Posterior cingulate gyrus (tissue), 11 donors: ENCODE measurements around the gene PIGM.

Experiments used
- DNase-seq, 10 donors: peaks; one replicate each; pipeline versions ENCODE4 v3.0.0 to v3.0.0-alpha.2; 2020 to 2021; ENCODE audit warnings: mixed read lengths in 3 of 10
- intact Hi-C: fragments of 100-400 bp; cut with DNase I; formaldehyde crosslinking; loops from one replicate; pipeline ENCODE4 v1.15.1; 2023

The PIGM gene

DNA sequence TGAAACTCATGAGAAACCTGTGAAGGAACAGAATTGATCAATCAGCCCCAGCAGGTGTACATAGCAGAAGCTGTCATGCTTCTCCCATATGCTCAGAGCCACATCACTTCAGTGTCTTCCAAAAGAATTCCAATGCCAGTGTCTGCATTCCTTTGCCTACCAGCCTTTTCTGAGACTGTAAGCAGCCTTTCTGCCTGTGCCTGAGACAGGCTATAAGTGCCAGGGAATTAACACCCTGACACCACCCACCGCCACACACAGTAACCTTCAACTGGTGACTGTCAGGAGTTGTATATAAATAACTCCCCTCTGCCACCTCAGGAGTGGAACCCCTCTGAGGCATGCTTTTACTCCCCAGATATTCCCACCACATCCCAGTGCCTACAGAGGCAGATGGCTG is 39.6 kb downstream of the PIGM start:
- no peak for DNase-seq
- intact Hi-C loops, result no loop called here

DNA sequence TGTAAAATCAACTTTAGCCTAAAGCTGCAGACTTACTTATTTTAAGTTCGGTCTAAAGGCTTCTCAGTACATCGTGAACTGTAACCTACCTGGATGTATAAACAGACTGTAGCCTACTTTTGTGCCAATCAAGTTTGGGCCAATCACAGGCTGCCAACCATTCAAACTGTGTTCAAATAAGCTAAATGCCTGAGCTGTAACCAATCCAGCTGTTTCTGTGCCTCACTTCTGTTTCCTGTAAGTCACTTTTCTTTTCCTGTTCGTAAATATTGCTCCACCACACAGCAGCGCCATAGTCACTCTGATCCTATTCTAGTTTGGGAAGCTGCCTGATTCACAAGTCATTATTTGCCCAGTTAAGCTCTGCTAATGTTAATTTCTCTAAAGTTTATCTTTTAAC is 40.3 kb downstream of the PIGM start:
- intact Hi-C loops, result no loop called here
- no peak for DNase-seq

DNA sequence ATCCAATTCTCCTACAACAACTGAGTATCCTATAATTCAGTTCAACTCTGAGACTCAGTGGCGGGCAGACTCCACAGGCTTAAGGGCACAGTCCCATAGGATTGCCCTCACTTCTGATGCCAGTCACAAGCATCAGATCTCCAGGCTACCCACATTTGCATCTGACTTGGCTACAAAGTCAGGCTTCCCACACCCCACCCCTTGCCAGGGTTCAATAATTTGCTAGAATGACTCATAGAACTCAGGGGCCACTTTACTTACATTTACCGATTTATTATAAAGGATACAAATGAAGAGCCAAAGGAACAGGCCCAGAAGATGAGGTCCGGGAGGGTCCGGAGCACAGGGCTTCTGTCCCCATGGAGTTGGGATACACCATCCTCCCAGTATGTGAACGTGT is 41.8 kb downstream of the PIGM start:
- no peak for DNase-seq
- intact Hi-C loops, result no loop called here

DNA sequence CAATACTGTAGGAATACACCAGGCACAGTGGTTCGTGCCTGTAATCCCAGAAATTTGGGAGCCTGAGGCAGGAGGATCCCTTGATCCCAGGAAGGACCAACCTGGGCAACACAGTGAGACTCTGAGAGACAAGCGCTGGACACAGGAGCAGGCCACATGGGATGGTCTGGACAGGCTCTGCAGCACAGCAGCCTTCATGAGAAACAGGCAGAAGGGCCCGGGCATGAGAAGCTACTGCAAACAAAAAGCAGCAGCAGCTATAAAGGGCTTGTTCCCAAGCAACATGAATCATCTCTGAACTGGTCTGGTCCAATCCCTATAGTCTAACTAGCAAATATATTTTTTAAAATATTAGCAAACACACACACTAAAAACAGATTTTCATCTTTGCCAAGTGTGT is 42.2 kb downstream of the PIGM start:
- DNase-seq, result no peak
- intact Hi-C loops, result no loop called here

DNA sequence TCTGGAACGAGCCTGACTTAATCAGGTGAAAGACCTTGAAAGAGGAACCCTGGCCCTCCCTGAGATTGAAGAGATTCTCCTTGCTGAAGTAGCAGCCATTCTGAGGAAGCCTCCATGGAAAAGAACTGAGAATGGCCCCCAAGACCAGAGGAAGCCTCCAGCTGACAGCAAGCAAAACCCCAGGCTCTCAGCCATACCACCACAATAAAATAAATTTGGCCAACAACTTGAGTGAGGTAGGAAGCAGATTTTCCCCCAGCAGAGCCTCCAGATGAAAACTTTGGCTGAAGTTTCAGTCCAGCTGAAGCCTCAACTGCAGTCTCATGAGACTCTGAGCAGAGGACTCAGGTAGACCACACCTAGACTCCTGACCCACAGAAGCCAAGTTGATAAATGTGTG is 43.8 kb downstream of the PIGM start:
- no peak for DNase-seq
- intact Hi-C loops, result no loop called here

DNA sequence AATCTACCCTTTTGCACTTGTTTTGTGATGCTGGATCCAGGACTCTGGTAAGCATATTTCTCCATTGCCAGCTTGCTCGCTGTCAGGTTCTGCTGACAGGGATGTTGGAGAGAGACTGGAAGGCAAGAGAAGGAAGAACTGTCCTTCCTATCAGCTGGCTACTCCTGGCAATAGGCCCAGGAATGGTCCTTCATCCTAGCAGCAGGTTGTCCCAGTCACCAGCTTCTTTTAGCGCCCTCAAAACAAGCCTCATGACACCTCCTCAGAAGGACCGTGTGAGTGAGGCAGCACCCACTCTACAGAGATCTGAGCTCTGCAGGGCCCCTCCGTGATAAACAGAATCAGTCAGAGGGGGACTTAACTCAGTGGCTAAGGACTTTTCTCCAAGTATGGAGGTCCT is 44.6 kb downstream of the PIGM start:
- no peak for DNase-seq
- intact Hi-C loops, result no loop called here

DNA sequence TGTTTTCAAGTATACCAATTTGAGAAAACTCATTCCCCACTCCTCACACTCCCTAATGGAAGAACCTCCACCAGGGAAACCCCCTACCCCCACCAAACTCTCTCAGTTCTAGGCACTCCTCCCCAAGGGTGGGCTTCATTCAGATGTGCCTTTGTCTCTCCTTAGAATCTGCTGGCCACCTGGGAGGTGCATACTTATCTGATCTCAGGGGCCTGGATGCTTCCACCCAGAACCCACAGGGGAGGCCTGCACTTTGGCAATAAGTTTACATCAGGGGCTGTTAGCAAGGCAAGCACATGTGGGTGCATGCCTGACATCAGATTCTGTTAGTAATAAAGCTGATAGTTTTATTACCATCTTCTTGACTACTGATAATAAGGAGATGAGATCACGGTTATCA is 45.3 kb downstream of the PIGM start:
- DNase-seq, result no peak
- intact Hi-C loops, result no loop called here

DNA sequence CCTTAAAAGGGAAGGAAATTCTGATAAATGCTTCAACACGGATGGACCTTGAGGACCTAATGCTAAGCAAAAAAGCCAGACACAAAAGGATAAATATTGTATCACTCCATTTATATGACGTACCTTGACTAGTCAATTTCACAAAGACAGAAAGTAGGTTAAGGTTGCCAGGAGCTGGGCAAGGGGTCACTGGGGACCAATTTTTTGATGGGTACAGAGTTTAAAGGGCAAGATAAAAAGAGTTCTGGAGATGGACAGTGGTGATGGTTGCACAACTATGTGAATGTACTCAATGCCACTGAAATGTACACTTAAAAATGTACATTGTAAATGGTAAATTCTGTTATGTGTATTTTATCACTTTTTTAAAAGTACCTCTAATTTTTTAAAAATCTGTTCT is 45.7 kb downstream of the PIGM start:
- DNase-seq, result no peak
- intact Hi-C loops, result no loop called here

DNA sequence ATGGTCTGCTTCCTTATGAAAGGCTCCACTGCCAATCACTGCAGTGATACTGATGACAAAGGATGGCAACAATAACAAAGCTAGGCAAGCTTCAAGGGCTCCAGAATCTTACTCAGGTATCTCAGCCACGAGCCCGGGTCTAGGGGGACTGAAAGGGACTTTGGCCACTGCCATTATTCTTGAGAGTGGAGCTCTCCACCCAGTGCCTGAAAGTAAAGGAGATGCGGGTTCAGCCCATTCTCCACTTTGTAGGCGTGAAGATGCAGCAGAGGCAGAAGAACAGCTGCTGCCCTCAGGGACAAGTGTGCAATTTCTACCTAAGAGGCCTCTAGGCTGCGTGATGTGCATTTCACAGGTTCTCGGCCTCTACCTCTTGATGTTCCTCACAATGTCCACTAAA is 46.3 kb downstream of the PIGM start:
- no peak for DNase-seq
- intact Hi-C loops, result no loop called here

DNA sequence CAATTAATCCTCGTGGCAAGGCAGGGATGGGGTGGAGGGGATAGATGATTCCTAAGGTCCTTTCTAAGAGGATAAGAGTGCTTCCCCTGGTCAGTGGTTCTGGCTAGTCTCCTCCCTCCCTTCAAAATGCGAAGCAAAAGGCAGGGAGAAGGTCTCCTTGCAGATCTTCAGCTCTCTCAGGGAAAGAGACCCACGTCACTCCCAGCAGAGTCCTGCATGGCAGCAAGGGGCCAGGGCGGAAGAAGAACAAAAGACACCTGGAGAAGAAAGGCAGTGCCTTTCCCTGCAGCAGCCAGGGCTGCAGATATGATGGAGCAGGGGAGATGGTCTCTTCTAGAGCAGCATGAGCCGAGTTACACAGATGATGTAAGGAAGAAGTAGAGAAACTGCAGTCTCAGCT is 48.1 kb downstream of the PIGM start:
- intact Hi-C loops, result no loop called here
- DNase-seq, result no peak

DNA sequence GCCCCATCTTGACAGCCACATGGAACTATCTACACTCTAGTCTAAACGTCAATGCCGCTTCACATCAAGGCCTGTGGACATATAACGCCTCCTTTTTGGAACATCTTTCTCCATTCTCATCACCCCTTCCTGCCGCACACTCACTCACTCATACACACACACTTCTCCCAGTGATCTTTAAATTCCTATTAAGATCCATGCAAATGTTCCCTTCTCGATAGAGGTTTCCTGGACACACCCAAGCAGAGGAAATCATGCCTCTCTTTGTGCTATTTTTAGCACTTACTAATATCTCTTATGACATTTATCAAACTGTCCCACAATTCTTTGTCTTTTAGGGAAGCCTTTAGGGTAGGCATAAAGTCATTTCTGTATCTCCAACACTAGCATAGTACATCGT is 49.5 kb downstream of the PIGM start:
- intact Hi-C loops, result no loop called here
- no peak for DNase-seq

DNA sequence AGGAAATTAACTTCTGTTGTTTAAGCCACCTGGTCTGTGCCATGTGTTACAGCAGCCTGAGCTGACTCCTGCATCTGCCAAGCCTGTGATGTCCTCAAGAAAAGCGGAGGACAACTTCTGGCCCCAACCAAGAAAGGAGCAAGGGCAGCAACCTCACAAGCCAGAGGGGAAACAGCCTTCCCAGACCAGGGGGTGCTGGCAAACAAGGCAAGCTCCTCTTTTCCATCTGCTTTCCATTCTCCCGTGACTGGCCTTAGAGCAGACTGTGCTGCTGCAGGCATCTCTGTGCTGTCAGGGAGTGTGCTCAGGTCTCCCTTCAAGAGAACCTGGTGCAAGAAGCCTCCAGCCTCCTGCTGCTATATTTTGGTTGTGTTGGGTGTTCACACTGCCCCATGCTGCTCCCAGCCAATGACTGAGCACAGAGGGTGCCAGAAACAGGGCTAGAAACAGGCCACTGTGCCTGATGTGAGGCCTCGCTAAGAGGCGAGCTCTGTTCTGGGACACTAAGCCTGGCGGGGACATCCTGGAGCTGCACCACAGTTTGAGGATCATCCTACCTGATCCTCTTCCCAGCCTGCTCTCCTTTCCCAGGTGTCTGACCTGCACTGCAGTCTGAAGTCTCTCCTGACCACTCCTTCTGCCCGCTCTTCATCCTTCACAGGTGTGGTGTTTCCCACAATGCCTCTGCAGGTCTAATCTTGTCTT is 50.3 kb downstream of the PIGM start:
- no peak for DNase-seq
- intact Hi-C loops, result no loop called here

DNA sequence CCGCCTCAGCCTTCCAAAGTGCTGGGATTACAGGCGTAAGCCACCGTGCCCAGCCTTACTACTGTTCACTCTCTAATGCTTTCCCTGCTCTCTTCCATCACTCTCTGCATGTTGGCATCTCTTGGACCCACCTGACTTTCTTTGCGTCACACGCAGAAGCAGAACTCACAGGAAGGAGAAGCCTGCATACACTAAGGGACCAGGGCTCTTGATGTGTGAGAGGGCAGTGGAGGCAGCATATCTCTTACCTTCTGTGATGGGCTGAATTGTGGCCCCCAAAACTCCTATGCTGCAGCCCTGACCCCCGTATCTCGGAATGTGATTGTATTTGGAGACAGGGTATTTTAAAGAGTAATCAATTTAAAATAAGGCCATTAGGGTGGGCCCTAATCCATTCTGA is 51.0 kb downstream of the PIGM start:
- DNase-seq, result no peak
- intact Hi-C loops, result no loop called here

DNA sequence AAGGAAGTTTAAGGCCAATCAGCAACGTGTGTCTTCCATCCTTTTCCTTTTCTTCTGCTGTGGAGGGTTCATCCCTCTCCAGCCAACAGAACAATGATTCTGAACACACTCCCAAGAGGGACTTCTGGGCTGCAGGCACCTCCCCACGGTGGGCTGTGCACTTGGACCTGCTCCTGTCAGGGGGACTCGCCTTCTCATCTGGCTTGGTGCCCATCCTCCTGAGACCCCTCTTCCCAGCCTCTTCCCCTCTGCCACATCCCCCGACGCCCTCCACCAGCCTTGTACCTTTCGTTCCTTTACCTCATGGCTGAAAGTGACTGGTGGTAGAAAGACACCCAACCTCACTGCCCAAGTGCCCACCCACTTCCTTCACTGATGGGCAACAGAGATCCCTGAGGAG is 51.7 kb downstream of the PIGM start:
- intact Hi-C loops, result no loop called here
- no peak for DNase-seq

DNA sequence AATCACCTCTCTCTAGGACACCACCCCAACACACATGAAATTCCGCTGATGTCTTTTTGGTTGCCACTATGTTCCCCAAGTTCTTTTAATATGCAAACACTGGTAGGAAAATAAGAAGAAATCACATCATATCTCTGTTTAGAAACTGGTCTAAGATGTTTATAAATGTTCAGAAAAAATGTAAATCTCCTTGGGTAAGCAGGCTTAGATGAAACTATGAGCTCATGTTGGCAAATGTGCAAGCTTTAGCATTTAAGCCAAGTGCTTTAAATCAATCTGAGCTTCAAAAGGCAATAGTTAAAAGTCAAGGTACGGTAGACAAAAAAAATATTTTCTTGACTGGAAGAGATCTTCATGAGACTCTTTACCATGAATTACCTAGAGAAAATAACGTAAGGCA is 52.5 kb downstream of the PIGM start:
- DNase-seq, result no peak
- intact Hi-C loops, result no loop called here

DNA sequence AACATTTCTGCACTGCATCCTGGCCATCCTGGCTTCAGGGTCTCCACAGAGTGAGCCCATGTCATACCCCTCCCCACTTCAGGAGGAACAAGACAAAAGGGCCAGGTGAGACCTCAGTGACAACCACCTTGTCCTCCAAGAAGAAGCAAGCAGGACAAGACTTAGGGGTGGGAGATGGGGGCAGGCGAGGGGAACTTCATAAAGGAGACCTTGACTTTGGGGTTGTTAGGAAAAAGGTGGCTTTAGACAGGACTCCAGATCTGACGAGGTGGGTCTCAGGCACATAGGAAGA is 53.7 kb downstream of the PIGM start:
- intact Hi-C loops, result no loop called here
- no peak for DNase-seq

DNA sequence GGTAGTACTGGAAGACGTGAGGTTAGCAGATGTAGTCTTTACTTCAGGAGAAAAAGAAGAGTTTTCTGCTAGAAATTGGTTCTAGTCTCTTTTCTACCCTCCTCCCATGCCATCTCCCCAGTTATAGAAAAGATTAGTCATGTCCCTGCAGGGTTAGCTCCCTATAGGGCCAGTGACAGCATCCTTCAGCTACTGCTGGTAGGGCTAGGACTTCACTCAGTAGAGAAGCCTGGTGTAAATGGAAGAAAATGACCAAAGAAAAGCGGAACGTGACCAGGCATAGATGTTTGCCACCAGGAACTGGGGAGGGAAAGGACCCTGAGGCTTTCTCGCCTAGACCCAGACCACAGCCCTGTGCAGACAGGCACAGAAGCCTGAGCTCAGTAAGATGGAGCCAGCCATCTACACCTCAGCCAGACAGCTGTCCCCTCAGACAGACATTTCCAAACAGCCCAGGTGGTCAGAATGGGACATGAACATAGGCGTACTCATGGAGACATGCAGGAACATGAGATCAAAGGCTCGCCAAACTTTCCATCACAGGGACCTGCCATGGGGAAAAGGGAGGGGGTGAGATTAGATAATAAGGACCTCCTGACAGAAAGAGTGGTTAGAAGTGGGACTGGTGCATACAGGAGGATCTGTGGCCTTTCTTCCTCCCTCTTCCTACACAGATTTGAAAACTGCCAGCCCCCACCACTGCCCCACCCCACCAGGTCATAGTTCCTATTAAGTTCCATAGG is 54.3 kb downstream of the PIGM start:
- DNase-seq, result no peak
- intact Hi-C loops, result no loop called here
